GM21515 (cell line): ENCODE data around the gene FOXR1.
"Not testable (repeated sequence)": the region's sequence is repeated elsewhere in the genome, so short reads cannot be mapped to it uniquely, and the experiment has no call there.

ENCODE experiments used
- ATAC-seq: cut with Tn5 transposase; IDR thresholded peaks from one replicate; pipeline ENCODE4 v1.9.1; 2021; ENCODE audit not compliant: unreplicated experiment

FOXR1 gene

DNA sequence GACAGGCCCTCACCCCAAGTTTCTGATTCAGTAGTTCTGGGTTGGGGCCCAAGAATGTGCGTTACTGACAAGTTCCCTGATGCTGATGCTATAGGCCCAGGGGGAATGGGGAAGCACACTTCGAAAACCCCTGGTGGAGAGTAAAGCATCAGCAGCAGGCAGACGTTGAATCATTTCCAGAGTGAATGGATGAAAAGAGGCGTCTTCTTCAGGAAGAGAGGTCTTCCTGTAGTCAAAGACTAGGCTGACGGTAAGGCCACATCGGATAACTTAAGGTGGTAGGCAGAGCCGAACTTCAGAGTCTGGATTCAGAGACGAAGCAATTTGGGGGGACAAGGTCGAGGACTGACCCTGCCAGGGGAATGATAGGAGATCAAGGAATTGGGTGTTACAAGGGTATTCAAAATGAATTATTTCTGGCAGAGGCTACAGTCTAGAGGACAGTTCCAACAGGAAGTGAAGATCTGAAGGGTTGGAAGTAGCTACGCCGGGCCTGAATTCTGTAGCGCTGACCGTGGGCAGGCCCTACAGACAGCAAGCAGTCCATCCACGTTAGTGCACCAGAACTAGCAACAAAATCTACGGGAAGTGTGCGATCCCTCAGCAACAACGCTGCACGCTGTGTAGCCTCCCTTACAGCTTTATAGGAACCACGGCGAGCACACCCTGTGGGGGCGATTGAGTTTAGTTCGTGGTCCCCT lies 25.5 kb downstream of the FOXR1 start:
- ATAC-seq = peak; percentile 9

DNA sequence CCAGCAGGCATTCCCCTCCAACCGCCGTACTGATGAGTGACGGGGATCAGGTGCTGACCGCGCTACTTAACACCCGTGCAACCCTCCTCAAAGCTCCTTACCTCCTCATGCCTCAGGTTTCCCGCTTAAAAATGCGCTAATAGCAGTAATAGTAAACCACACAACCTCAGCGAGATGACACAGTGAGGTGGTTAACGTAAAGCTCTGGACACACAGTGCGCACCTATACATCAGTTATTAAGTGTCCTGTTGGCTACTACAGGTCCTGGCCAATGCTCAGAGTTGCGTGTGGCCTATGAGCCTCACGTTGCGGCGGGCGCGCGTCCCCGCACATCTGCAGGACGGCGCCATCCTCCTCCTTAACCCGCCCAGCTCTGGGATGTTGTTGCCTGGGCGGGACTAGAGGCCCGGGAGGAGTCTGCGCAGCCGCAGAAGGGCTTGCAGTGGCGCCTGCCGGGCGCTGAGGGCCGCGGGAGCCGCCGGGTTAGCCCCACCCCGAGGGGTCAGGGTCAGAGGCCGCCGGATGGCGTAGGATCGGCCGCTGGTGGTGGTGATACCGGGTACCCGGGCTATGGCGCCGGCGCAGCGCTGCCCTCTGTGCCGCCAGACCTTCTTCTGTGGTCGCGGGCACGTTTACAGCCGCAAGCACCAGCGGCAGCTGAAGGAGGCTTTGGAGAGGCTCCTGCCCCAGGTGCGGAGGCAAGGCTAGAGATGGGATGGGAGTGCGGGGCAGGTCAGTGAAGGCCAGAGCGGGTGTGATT lies 26.2 kb downstream of the FOXR1 start, which contains the start of gene CENATAC:
CENATAC (plus strand) TSS at position 512 of the 761 bp plus-strand sequence; CDS start at position 572, 60 bp downstream.
- ATAC-seq = peak; percentile 90

- peak; percentile 23 for ATAC-seq
These were observed 26.8 kb downstream of the FOXR1 start for GRCh38 chr11:118998388-118998717.

GRCh38 chr11:118998822-118999221 lies 27.3 kb downstream of the FOXR1 start:
- ATAC-seq = no peak

- no peak for ATAC-seq
These were observed 29.3 kb downstream of the FOXR1 start for GRCh38 chr11:119000906-119001305.

GRCh38 chr11:119006656-119007055 lies 35.1 kb downstream of the FOXR1 start:
- no peak for ATAC-seq

DNA sequence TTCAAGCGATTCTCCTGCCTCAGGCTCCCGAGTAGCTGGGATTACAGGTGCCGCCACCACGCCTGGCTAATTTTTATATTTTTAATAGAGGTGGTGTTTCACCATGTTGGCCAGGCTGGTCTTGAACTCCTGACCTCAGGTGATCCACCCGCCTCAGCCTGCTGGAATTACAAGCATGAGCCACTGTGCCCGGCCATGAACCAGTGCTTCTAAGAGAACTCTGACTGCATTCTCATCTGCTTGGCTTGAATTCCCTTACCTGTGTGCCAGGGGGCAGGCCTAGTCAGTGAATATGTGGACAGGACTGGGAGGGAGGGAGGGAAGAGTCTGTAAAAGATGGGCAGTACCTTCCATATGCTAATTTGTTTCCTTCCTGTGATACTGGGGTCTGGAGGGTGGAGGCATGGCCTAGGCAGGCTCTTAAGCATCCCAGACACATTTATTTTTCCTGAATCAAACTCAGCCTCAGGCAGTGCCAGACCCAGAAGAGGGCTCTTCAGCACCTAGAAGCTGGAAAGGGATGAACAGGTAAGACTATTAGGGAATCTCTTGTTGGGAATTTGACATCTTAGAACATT lies 40.0 kb downstream of the FOXR1 start:
- no peak for ATAC-seq

DNA sequence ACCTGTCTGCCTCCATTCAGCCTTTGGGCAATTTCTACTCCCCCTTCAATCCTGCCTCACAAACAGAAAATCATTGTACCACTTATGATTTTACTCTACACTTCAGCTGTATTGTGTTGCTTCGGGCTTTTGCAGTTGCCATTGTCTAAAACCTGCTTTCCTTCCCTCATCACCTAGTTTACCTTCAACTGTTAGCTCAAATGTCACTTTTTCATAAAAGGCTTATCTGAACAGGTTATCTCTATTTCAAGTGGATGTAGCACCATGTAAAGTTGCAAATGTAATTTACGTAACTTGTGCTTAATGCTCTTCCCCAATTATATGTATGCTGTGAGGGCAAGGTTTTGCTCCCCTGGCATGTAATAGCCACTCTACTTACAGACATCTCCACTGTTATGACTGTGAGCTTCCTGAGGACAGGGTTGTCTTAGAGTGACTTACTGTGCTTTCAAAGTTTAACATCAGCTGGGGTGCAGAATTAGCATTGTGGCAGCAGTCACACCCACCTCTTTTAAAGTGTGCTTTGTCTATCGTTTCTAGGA lies 41.1 kb downstream of the FOXR1 start:
- no peak for ATAC-seq

DNA sequence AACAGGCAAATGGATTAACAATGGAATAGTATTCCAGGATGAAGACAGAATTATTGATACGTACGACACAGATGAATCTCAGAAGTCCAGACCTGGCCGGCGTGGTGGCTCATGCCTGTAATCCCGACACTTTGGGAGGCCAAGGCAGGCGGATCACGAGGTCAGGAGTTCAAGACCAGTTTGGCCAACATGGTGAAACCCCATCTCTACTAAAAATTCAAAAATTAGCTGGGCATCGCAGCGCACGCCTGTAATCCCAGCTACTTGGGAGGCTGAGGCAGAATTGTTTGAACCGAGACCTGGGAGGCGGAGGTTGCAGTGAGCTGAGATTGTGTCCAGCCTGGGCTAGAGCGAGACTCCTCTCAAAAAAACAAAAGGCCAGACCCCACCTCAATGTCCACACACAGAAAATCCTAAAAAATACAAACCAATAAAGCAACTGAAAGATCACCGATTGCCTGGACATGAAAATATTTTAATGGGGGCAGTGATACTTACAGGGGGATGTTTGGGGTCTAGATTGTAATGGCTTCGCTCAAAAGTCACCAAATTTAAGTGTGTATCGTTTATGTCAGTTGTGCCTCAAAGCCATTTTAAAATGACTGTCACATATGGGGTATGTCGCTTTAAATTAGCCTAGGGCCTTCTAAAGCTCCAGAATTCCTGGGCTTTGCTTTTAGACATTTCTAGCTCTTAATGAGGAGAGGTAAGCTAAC lies 42.8 kb downstream of the FOXR1 start:
- no peak for ATAC-seq

DNA sequence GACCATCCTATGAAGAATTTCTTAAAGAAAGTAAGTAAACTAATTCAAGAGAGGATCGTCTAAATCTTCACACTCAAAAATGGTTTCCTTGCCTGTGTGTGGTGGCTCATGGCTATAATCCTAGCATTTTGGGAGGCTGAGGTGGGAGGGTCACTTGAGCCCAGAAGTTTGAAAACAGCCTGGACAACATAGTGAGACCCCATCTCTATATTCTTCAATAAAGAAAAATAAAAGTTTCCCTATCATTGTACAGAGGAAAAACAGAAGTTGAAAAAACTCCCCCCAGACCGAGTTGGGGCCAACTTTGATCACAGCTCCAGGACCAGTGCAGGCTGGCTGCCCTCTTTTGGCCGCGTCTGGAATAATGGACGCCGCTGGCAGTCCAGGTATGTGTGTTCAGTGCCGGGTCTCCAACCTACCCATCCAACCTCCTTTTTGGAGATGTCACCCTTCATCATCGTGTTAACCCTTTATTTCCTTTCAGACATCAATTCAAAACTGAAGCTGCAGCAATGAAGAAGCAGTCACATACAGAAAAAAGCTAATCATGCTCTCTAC lies 43.6 kb downstream of the FOXR1 start:
- no peak for ATAC-seq

- no peak for ATAC-seq
These were observed 44.9 kb downstream of the FOXR1 start for GRCh38 chr11:119016216-119017009.

DNA sequence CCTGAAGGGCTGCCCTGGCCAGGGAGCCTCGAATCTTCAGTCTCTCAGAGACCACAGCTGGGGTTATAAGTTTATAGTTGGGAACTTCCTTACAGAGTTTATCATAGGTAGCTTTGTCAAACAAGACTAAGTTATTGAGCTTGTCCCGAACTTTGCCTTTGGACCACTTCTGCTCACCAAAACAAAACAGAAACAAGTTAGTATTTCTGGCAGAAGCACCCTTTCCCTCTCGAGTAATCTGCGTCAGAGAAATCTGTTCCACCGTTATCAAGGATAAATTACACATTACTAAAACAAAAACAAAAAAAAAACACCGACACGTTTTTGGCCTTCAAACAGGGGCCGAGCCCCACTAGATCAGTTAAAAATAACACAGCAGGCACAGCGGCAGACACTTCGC lies 45.8 kb downstream of the FOXR1 start:
- ATAC-seq = not testable (repeated sequence)

DNA sequence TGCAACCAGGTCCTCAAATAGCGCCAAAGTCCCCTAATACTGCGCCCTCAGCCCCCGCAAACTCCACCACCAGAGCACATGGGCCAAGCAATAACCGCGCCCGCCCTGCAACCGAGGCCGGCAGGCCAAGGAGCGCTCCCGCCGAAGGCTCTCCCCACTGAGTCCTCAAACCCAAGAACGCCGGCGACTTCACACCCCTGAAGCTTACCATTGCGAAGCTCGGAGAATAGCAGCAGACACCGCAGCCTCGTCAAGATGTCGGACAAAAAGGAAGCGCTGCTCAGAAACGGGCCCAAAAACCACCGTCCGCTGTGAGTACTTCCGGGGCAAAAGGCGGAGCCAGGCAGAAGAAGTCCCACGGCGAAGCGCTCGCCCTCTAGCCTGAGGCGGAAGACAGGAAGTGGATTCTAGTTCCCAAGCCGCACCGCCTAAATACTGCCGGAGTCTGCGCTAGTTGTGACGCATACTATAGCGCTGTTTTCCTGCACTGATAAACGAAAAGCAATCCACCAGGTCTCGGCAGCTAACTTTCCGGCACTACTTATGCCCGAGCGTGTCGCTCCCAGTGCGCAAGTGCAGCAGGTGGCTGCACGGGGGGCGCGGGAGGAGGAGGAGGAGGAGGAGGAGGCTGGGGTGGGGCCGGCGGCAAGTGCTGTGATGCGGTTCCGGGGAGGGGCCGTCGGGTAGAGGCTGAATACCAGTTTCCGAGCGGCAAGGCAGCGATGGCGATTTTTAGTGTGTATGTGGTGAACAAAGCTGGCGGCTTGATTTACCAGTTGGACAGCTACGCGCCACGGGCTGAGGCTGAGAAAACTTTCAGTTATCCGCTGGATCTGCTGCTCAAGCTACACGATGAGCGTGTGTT lies 46.7 kb downstream of the FOXR1 start, which contains the start of the genes RPS25 and TRAPPC4:
RPS25 (minus strand) TSS at position 270 of the 865 bp plus-strand sequence; CDS start at position 211, 59 bp downstream.
TRAPPC4 (plus strand) TSS at position 693 of the 865 bp plus-strand sequence; CDS start at position 723, 30 bp downstream.
- ATAC-seq = peak; percentile 83

DNA sequence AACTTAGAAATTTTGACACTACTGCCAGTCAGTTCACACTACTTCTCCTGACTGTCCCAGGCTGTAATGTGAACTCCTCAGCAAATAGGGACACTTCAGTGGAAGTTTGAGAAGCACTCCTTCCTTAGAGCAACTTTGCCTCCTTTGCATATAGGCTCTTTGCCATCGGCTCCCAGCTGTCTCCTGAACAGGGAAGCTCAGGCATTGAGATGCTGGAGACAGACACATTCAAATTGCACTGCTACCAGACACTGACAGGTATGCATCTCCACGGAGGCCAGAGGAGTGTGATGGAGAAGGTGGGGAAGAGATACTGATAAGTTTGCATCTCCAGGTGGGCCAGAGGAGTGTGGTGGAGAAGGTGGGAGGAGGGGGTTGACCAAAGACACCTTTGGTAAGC lies 48.4 kb downstream of the FOXR1 start:
- no peak for ATAC-seq

DNA sequence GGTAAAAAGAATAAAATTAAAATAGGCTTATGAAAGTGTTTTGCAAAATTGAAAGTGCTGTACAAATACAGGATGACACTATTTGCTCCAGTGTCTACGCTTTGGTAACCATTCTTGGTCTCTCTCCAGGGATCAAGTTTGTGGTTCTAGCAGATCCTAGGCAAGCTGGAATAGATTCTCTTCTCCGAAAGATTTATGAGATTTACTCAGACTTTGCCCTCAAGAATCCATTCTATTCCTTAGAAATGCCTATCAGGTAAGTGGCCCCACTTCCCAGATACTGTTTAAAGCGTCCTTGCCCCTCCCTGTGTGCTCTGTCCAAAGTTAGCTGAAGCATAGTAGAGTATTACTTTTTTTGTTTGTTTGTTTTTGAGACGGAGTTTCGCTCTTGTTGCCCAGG lies 50.1 kb downstream of the FOXR1 start:
- no peak for ATAC-seq

GRCh38 chr11:119023741-119024140 lies 52.2 kb downstream of the FOXR1 start:
- no peak for ATAC-seq

- no peak for ATAC-seq
These were observed 53.0 kb downstream of the FOXR1 start for GRCh38 chr11:119024430-119025098.

DNA sequence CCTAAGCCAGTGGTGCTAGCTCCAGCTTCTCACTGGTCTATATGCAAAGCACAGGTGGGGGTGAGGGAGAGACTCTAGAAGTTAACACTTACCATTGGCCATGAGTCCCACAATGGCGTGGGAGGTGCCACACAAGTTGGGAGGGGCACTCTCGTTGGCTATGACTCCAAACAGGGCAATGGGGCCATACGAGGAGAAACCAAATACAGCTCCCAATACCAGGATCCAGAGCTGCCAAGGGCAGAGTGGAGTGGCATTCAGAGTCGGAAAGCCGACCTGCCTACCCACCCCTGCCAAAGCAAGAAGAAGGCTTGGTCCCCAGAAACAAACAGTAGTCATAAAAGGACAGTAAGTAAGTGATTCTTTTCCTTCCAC lies 53.5 kb downstream of the FOXR1 start:
- ATAC-seq = no peak
